Kasumi-1 (cell line): ENCODE measurements around the gene NT5M.
A peak's percentile ranks its signal among the peaks of the same experiment; 100 is the strongest.

Experiments used
- DNase-seq, 2 experiments: peaks; one replicate each; lab custom pipeline; 2025; lab: John Stamatoyannopoulos, UW

The NT5M gene

GRCh38 chr17:17343896-17344506, 40.8 kb downstream of the NT5M start:
- DNase-seq: no peak

DNA sequence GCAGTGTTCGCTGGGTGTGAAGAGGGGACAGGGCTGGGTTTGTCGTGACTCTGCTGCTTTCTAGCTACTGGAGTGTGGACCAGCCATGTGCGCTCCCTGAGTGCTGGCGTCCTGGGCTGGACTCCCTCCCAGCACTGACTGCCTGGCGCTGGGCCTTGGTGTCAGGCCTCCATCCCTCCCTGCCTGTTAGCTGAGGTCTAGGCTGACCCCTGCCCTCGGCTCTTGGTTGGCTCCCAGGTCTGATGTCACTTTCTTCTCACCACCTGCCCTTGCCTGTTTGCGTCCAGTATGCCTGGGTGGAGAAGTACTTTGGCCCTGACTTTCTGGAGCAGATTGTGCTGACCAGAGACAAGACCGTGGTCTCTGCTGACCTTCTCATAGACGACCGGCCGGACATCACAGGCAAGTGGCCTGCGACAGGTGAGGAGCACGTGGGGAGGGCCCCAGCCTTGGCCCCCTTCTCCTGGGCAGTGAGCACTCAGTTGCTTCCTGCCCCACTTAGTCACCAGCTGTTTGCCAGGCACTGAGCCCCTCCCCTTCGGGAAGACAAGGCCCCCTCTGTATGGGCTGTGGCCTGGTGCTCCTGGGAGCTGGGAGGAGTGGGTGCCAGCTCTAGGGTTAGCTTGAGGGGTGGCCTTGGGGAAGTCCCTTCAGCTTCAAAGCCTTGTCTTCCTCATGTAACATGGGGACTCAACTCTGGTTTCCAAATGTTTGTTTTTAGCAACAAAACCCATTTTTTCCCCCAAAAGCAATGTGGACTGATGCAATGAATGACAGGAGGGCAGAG, 41.5 kb downstream of the NT5M start:
- DNase-seq: no peak

DNA sequence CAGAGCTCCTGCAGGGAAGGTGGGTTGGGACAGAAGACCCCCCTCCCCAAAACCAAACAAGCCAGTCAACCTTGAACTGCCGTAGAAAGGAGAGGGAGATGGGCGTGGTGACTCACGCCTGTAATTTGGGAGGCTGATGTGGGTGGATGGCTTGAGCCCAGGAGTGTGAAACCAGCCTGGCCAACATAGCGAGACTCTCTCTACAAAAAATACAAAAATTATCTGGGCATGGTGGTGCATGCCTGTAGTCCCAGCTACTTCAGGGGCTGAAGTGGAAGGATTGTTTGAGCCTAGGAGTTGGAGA, 42.1 kb downstream of the NT5M start:
- no peak for DNase-seq

GRCh38 chr17:17345686-17346427, 42.7 kb downstream of the NT5M start:
- no peak for DNase-seq

GRCh38 chr17:17346428-17347233, 43.5 kb downstream of the NT5M start:
- DNase-seq: no peak

DNA sequence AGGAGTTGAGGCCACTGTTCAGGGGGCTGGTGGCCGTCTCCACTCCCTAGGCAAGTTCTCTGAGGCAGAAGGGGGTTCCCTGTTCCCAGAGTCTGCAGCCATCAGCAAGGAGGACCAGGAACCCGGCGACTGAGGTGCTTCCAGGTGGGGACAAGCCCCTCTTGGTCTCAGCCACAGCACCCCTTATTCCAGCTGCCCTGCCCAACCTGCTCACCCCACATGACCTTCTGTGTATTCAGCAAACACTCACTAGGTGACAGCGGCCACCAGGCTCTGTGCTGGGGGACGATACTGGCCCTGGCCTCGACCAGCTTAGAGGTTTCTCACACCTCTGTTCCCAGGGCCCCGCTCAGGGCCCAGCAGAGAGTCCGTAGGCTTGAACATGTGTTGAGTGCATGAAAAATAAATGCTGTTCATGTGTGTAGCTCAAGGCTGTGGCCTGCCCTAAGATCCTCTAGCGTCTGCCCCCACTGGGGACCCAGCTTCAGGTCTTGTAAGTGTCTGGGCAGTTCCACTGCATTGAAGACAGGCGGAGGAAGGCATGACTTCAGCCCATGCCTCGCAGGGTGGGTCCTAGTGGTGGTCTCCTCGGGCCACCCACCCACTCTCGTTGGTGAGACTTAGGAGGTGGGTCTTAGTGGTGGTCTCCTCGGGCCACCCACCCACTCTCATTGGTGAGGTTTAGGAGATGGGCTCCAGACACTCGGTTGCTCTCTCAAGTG, 44.2 kb downstream of the NT5M start:
- no peak for DNase-seq

DNA sequence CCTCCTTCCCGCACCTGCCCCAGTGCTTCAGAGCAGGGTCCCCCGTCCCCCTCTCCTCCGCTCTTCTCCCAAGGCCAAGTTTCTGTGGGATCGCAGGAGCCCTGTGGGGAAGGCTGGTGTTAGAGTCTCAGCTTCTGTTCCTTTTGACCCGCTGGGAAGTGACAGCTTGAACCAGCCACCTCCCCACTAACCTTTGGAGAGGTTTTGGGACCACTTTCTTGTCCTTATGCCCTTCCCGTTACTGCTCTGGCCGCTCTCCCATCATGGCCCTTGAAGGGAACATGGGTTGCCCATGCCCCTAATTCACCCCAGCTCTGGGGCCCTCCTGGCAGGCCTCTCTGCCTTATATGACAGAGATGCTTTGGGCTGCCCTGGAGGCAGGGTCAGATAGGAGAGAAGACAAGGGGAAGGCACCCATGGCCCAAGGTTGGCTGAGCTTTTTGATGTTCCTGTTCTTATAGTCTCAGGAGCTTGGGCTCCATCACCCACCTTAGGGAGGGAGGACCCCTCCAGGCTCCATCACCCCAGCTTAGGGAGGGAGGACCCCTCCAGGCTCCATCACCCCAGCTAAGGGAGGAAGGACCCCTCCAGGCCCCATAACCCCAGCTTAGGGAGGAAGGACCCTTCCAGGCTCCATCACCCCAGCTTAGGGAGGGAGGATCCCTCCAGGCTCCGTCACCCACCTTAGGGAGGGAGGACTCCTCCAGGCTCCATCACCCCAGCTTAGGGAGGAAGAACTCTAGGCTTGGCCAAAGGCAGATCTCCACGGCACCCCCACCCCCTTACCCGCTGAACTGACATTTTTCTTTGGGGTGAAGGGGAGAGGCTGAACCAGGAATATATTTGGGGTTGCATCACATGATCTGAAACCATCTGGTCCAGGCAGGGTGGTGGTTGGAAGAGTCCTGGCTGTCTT, 45.0 kb downstream of the NT5M start:
- no peak for DNase-seq

GRCh38 chr17:17348872-17349723, 45.9 kb downstream of the NT5M start:
- no peak for DNase-seq

DNA sequence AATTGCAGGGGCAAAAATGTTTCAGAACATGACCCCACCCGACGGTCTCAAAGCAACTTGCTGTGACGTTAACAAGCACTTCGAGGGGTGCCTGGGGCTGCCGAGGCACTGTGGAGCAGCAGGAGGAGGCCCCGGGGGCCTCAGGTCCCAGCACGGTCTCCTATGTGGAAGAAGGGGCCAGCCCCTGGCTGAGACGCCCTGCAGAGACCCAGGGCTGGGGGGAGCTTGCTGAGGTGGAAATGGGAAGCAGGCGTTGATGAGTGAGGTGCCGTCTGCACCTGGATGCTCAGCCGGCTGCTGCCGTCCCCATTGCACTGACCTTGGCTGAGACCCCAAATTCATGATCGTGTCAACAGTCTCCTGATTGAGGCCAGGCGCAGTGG, 46.5 kb downstream of the NT5M start:
- no peak for DNase-seq

DNA sequence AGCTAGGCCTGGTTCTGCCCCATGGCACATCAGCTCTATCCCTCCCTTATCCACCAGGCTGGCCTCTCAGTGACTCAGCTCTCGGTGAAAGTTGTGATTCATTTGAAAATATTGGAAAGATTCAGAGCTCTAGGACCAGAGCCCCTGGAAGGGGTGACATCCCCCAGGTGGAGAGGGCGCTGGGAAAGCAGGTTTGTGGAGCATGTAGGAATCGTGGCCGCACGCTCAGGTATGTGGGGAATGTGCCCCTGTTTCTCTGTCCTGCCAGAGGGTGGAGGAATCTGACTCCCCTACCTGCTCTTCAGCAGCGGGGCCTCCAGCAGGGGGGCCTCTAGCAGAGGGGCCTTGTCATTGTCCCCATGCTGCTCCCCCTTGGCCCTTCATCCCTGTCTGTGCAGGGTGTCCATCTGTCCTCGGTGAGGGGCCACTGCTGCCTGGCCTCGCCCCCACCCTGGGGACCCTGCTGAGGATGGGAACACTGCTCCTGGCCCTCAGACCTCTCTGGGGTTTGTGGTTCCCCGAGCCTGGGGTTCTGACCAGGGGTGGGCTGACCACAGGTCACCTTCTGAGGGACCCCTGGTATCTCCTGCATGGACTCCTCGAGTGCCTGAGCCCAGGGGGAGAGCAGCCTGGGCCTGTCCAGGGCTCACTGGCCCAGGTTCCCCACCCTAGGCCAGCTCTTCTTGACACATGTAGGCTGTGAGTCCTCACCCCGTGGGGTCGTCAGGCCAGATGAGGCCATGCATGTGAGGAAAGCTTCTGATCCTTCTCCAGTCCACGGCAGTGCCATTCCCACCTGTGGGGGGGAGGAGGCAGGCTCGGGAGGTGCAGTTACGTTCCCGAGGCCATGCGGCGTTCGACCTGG, 47.5 kb downstream of the NT5M start:
- DNase-seq: no peak

DNA sequence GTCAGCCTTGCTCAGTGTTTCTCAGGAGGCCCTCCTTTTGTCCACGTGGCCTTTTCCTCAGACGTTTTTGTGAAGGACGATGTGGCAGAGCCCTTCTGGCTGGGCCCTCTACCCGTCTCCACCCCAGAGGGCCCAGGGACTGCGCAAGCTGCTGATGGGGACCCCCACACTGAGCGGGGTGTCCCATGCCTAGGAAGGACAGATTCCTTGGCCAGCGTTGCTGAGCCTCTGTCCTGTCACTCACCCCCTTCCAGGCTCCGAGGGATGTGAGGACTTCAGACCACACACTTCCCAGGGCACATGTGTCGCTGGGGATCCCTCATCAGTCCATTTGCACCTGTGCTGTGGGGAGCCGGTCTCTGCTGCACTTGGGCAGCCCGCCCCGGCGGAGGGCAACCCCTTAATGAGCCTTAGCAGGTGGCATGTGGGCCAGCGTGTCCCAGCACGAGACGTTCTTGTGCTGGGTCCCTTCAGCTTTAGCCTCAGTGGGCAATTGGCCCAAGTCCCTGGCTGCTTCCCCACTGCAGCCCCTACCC, 48.3 kb downstream of the NT5M start:
- DNase-seq: no peak

DNA sequence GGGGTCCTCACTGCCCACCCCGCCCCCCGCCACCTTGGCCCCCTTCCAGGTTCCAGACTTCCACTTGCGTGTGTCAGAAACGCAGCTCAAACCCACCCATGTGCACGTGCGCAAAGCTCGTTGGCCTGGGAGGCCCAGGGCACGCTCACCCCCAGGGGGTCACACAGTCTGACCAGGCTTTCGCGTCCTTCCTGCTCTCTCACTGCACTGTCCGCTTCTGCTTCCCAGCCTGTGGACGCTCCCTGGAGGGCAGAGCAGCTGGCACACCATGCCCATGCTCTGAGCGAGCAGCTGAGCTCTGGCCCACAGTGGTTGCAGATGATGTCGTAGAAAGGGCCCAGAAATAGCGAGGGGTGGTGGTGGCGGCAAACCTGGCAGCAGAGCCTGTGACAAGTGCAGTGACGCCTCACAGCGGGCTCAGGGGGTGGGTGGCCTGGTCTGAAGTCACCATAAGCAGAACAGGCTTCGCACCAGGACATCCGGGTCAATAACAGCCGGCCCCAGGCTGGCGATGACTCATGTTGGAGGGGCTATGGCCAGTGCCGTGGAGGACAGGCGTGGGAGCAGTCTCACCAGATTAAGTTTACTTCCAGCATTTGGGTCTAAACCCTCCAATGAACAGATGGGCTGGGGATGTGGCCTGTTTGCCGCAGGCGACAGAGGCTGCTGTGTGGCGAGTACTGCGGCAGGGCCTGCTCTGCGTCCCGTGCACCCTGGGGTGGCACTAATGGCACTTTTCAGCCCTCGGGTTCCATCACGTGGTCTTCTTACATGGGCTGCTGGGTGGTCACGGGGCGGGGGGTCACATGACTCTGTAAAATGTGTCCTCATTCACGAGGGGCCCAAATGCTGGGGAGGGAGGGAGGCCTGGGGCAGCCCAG, 49.0 kb downstream of the NT5M start:
- no peak for DNase-seq

- DNase-seq: no peak
These were observed 49.9 kb downstream of the NT5M start for GRCh38 chr17:17352836-17353624.

DNA sequence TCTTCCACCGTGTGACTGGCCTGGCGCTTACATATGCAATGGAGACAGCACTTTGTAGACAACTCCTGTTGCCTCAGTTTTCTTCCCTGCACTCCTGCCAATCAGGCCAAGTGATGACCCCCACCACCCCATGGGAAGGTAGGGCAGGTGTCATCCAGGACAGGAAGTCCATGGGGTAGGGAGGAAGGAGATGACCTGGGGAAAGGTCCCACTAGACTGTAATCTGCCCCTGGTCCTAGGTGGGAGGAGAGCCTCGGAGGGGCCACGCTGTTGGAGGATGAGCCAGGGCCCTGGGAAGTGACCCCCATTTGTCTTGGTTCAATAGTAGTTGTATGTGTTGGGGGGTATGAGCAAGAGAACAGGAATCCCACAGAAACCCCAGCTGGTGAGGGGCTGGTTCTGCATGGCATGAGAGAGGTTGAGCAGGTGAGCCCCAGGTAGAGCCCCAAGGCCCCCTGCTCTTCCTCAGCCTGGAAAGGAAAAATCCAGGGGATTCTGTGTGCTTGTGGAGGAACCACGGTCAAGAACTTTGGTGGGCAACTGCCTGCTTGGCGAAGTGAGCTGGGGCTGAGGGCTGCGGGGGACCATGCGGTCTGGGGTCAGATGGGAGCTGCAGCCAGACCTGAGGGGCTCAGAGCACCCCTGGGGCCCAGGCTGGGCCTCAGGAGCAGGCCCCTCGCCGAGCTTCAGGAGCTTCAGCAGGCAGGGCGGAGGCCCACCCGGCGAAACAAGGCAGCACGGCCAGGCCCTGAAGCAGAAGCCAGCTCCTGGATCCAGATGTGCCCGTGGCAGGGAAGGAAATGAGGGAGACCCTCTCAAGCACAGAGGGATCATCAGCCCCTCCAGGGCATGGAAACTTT, 50.7 kb downstream of the NT5M start:
- no peak for DNase-seq

DNA sequence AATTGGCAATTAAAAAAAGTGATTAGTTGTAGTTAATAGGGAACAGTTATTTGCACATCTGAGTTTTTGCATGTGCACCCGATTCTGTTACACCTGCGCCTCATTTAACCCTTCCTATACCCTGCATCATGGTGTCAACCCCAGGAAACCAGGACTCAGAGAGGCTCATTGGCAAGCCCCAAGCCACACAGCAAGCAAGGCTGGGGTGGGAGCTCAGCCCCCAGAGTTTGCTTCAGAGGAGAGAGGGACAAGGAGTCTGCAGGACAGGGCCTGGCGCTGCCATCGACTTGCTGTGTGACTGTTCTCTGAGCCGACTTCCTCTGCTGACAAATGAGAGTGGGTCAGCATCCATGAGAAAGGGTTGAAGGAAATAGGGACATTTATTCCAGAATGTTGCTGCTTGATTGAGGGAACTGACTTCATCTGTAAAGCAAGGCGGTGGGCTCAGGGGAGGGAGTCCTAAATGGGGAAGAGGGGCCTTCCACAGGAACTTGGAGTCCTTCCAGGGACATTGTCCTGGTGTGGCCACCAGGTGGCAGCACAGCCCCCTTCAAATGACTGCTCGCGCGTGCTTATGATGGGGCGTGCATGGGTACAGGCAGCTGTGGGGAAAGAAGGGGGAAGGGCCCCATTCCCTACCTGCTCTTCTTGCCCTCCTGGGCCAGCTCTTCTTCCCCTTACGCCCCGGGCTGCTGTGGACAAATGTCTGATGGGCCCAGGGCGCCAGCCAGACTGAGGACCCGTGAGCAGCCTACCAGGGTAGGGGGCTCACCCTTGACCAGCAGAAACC, 51.6 kb downstream of the NT5M start:
- peak; percentile 34 to 43 for DNase-seq
